GM19467 (cell line): ENCODE measurements around the gene SRC.

Source experiments
- ATAC-seq: cut with Tn5 transposase; IDR thresholded peaks from one replicate; pipeline ENCODE4 v1.9.1; 2021; ENCODE audit warnings: mild to moderate bottlenecking, moderate library complexity; ENCODE audit not compliant: unreplicated experiment

The SRC gene

GRCh38 chr20:37314617-37315016 lies 31.3 kb upstream of the SRC start:
- no peak for ATAC-seq

GRCh38 chr20:37315021-37315451 lies 30.9 kb upstream of the SRC start:
- no peak for ATAC-seq

DNA sequence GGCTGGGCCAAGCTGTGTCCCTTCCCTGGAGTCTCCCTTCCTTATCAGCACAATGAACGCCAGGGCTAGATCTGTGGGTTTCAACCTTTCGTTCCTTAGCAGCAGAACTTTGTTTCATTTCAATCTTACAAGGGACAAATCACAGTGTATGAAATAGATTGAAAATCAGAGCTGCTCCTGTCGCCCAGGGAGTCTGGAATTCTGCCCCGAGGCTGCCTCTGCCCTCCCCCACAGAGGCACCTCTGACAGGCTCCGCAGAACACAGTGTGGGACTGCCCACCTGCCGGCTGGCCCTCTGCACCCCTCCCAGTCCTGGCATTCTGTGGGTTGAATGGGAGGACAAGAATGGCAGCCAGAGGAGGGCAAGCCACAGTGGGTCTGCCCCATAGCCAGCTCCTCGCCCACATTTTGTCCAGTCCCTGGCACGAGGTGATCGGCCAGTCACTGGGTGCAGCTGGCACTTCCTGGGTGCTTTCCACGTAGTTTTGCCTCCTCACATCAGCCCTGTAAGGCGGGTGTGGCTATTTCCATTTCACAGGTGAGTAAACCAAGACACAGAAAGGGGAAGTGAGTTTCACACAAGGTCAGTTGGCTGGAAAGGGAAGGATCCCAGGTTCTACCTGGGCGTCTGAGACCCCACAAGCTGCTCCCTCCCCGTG lies 30.4 kb upstream of the SRC start:
- ATAC-seq: peak; percentile 41

DNA sequence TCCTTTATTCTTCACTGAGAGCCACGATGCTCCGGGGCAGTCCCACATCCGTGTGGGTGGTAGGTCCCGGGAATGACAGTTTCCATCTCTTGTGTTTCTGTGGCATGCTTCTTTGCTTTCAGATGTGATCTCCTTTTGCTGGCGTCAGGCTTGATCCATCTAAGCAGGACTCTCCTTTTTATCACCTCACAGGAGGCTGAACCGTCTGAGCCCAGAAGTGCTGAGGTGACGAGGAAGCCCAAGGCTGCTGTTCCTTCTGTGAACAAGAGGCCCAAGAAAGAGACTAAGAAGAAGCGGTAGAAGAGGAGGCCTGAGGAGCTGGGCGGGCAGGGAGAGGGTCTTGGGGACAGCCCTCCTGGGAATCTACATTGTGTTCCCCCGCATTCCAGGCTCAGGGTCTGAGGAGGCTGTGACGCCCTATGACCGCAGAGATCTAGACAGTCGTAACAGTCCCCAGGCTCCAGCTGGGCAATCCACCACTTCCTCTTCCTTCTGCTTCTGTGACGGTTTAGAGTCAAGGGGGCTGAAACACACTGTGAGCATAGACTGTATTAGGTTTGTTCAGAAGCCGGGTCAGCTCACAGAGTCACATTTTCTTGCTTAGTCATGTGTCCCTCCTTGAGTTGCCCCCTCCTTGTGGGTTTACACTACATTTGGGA lies 29.7 kb upstream of the SRC start:
- ATAC-seq: peak; percentile 60

- no peak for ATAC-seq
Observed at GRCh38 chr20:37316775-37317170, 29.2 kb upstream of the SRC start.

GRCh38 chr20:37317316-37317715 lies 28.6 kb upstream of the SRC start:
- ATAC-seq: no peak

DNA sequence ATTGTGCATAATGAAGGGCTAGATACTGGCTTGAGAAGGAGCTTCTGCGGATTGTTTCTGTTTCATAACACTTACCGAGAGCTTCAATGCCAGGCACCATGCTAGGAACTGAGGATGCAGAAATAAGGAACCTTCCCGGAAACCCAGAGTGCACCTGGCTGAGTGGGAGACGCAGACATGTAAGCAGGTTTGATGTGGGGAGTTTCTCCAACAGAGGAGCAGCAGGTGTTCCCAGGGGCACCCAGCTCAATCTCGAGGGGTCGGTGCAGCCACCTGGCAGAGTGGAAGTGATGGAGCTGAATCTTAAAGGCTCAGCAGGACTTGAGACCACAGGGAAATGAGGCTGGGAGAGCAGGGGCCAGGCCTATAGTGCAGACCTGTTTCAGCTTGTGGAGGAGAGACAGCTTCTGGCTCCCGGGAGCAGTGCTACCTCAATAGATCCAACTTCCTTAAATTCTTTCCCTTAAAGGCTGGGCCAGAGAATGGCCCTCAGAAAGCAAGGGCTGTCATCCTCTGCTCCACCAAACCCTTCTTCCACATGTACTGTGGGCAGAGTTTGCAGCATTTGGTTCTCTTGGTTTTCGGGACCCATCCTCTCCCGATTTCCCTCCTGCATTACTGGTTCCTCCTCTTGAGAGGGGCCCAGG lies 27.8 kb upstream of the SRC start:
- ATAC-seq: no peak

DNA sequence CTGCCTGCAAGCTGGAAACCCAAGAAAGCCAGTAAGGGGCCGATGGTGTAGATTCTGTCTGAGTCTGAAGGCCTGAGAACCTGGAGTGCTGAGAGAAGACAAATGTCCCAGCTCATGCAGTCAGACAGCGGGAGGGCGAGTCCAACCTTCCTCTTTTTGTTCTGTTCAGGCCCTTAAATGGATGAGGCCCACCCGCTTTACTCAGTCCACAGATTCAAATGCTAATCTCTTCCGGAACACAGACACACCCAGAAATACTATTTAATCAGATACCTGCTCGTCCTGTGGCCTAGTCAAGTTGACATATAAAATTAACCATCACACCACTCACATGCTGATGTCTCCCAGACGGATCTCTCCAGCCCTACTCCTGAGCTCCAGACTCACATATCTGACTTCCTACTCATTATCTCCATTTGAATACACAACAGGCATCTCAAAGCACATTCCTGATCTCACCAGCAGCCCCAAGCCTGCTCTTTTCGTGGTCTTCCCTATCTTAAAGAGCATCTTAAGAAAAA lies 26.7 kb upstream of the SRC start:
- no peak for ATAC-seq

DNA sequence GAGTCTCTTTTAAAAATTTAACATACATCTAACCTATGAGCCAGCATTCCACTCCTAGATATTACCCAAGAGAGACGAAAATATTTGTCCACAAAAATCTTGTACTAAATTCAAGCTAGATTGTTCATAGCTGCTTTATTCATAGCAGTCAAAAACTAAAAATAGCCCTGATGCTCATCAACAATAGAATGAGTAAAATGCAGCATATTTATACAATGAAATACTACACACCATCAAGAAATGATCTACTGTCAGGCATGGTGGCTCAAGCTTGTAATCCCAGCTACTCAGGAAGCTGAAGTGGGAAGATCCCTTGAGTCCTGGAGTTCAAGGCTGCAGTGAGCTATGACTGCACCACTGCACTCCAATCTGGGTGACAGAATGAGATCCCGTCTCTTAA lies 22.0 kb upstream of the SRC start:
- no peak for ATAC-seq

DNA sequence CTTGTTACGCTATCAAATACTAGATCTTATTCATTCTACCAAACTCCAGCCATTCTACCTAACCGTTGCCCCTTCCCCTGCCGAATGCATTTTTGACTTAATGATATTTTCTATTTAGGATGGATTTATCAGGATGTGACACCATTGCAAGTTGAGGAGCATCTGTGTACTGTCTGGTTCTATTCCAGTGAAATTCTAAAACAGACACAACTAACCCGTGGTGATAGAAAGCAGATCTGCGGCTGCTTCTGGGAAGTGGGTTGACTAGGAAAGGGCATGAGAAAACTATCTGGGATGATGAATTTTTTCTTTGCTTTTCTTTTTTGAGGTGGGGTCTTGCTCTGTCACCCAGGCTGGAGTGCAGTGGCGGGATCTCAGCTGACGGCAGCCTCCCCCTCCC lies 20.7 kb upstream of the SRC start:
- ATAC-seq: no peak

- ATAC-seq: no peak
Observed at GRCh38 chr20:37326666-37327065, 19.3 kb upstream of the SRC start.

DNA sequence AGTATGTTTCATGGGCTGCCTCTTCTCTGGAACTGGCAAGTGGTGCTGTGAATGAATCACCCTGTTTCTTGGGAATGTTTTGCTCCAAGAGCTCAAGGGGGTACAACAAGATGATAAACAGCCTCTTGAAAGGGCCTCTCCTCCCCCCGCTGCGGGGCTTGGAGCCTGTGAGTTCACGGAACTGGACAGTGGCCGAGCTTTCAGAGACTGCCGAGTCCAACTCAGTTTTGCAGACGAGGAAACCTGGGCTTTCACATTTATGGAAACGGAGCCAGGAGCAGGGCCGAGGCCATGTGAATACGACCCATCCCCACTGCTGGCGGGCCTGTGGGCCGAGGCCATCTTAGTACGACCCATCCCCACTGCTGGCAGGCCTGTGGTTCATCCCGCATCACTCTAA lies 18.2 kb upstream of the SRC start:
- no peak for ATAC-seq

GRCh38 chr20:37328149-37328945 lies 17.6 kb upstream of the SRC start:
- no peak for ATAC-seq

DNA sequence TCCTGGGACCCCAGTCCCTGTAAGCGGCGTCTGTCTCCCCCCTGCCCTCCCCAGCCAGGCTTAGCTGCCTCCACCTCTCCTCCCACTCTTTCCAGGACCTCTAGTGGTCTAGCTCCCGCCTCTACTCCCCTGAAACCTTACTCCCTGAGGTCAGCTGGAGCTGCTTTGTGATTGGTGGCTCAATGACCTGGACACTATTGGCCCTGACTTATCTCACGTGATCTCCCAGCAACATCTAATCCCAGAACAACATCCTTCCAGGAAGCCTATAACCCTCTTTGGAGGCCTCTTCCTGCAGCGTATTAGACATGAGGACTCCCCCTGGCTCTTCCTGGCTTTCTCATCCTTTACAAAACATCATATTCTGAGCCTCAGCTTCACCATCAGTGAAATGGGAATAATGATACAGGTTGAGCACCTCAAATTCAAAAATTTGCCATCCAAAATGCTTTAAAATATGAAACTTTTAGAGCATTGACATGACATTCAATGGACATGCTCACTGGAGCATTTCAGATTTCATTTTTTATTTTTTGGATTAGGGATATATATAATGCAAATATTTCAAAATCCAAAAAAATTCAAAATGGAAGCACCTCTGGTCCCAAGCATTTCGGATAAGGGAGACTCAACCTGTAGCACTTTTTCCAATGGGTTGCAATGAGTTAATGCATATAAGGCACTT lies 16.3 kb upstream of the SRC start:
- ATAC-seq: no peak

DNA sequence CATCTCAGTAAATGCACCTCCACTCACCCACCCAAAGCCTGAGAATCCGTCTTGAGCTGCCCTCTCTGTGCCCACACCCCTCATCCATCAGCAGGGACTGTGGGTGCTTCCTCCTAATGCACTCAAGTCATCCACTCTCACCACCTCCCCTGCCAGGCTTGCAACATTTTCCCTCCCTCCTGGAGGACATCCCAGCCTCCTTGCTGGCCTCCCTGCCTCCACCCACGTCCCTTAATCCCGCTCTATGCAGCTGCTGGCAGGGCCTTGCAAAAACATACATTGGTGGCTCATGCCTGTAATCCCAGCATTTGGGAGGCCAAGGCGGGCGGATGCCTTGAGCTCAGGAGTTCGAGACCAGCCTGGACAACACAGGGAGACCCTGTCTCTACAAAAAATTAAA lies 15.6 kb upstream of the SRC start:
- ATAC-seq: no peak

- ATAC-seq: no peak
Observed at GRCh38 chr20:37331060-37331857, 14.7 kb upstream of the SRC start.

- no peak for ATAC-seq
Observed at GRCh38 chr20:37333130-37333847, 12.7 kb upstream of the SRC start.

- no peak for ATAC-seq
Observed at GRCh38 chr20:37333848-37334318, 12.1 kb upstream of the SRC start.

DNA sequence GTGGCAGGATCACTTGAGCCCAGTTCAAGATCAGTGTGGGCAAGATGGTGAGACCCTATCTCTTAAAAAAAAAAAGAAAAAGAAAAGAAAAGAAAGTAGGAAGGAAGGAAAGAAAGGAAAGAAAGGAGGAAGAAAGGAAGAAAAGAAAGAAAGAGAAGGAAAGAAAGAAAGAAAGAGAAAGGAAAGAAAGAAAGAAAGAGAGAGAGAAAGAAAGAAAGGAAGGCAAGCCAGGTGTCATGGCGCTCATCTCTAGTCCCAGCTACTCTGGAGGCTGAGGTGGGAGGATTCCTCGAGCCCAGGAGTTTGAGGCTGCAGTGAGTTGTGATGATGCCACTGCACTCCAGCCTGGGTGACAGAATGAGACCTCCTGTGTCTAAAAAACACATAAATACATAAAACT lies 11.5 kb upstream of the SRC start:
- no peak for ATAC-seq
